B cell (primary cell): ENCODE data around the gene SLC30A1. TPM values are rescaled to one million over a fixed set of nuclear protein-coding genes. Genes with fewer than 3 reads are reported as not detected.

Source experiments
- ATAC-seq: fragments of 200-7000 bp; cut with Tn5 transposase; one replicate; pipeline ENCODE4 v1.10.0; 2021; ENCODE audit warnings: low read depth, mild to moderate bottlenecking, moderate number of reproducible peaks, moderate library complexity
- CTCF ChIA-PET: fragments of 350-600 bp; sonication (Branson Sonifier 250); formaldehyde crosslinking; loops from one replicate; lab custom pipeline; 2021; ENCODE audit warnings: antibody characterized with exemption, inconsistent platforms; lab: Charles Lee
- POLR2A ChIA-PET: fragments of 350-600 bp; sonication (Branson Sonifier 250); formaldehyde crosslinking; loops from one replicate; lab custom pipeline; 2021; ENCODE audit warnings: antibody characterized with exemption; lab: Charles Lee
- DNase-seq: peaks from one replicate; pipeline ENCODE4 v3.0.0; 2013
- H2AFZ ChIP-seq: 2 replicates; pipeline ENCODE4 v1.6.1; 2012; ENCODE audit warnings: mild to moderate bottlenecking, low read depth, low read length; ENCODE audit not compliant: insufficient read depth, poor library complexity, severe bottlenecking
- H3K27ac ChIP-seq, 2 donors: 1 replicate in 1 of 2; 2 replicates in 1 of 2; pipeline ENCODE4 v1.5.1; 2012 to 2013; ENCODE audit warnings: low read length in 2 of 2, mild to moderate bottlenecking in 2 of 2, moderate library complexity in 1 of 2
- H3K27me3 ChIP-seq, 4 experiments: fragments of 200-600 bp in 1 of 4; sonication (generic) in 1 of 4; replicated peaks in 1 of 4; 1 replicate in 2 of 4; 2 replicates in 2 of 4; pipeline versions ENCODE4 v1.6.1 to v1.7.0; 2013 to 2016; ENCODE audit warnings: low read length in 3 of 4, mild to moderate bottlenecking in 2 of 4, mixed read lengths in 1 of 4, moderate library complexity in 1 of 4; ENCODE audit not compliant: insufficient read depth in 4 of 4, control insufficient read depth in 3 of 4; ENCODE audit errors: control extremely low read depth in 1 of 4
- H3K36me3 ChIP-seq, 2 experiments: replicated peaks in 1 of 2; 1 replicate in 1 of 2; 2 replicates in 1 of 2; pipeline versions ENCODE4 v1.6.1 to v1.7.1; 2013; ENCODE audit warnings: low read length in 1 of 2; ENCODE audit not compliant: insufficient read depth in 2 of 2, control insufficient read depth in 1 of 2; ENCODE audit errors: control extremely low read depth in 1 of 2, extremely low read depth in 1 of 2
- H3K4me1 ChIP-seq, 2 donors: fragments of 200-600 bp in 1 of 2; sonication (generic) in 1 of 2; 1 replicate in 1 of 2; 2 replicates in 1 of 2; pipeline versions ENCODE4 v1.5.1 to v1.6.1; 2013 to 2017; ENCODE audit warnings: low read length in 2 of 2; ENCODE audit not compliant: control insufficient read depth in 2 of 2, insufficient read depth in 2 of 2
- H3K4me2 ChIP-seq: replicated peaks from 2 replicates; pipeline ENCODE3; 2012; ENCODE audit warnings: mild to moderate bottlenecking, low read depth, low read length; ENCODE audit not compliant: poor library complexity, severe bottlenecking
- H3K4me3 ChIP-seq, 5 experiments: fragments of 200-600 bp in 1 of 5; sonication (generic) in 1 of 5; 1 replicate in 3 of 5; 2 replicates in 2 of 5; pipeline versions ENCODE4 v1.5.1 to v1.7.0; 2011 to 2016; ENCODE audit warnings: low read length in 4 of 5, mild to moderate bottlenecking in 4 of 5, low read depth in 2 of 5, control low read depth in 1 of 5, moderate library complexity in 1 of 5; ENCODE audit not compliant: insufficient read depth in 1 of 5; ENCODE audit errors: control extremely low read depth in 1 of 5, extremely low read depth in 1 of 5
- H3K79me2 ChIP-seq: fragments of 200-600 bp; sonication (generic); one replicate; pipeline ENCODE4 v1.6.0; 2016; ENCODE audit warnings: low read length; ENCODE audit not compliant: control insufficient read depth, insufficient read depth
- H3K9ac ChIP-seq: fragments of 200-600 bp; sonication (generic); 2 replicates; pipeline ENCODE4 v1.6.1; 2017; ENCODE audit warnings: mild to moderate bottlenecking, low read length, moderate library complexity
- H3K9me3 ChIP-seq, 3 donors: one replicate each; pipeline versions ENCODE4 v1.6.1 to v1.7.1; 2013; ENCODE audit warnings: low read length in 2 of 3; ENCODE audit not compliant: control insufficient read depth in 2 of 3, insufficient read depth in 1 of 3; ENCODE audit errors: control extremely low read depth in 1 of 3
- H4K20me1 ChIP-seq: 2 replicates; pipeline ENCODE4 v1.6.0; 2012; ENCODE audit warnings: mild to moderate bottlenecking, low read length; ENCODE audit not compliant: insufficient read depth, control insufficient read depth, poor library complexity, severe bottlenecking
- H3K27ac Mint-ChIP-seq: one replicate; pipeline ENCODE4 v1.8.0; 2021; ENCODE audit warnings: mixed read lengths
- H3K27me3 Mint-ChIP-seq: one replicate; pipeline ENCODE4 v1.8.0; 2021; ENCODE audit warnings: mixed read lengths
- H3K4me1 Mint-ChIP-seq: one replicate; pipeline ENCODE4 v1.8.0; 2021; ENCODE audit warnings: mixed read lengths
- H3K4me3 Mint-ChIP-seq: one replicate; pipeline ENCODE4 v1.8.0; 2021; ENCODE audit warnings: mixed read lengths
- H3K9me3 Mint-ChIP-seq: one replicate; pipeline ENCODE4 v1.8.0; 2022; ENCODE audit warnings: mixed read lengths; ENCODE audit not compliant: insufficient read depth
- CTCF ChIP-seq: fragments of 200-600 bp; IDR thresholded peaks from one replicate; pipeline ENCODE4 v1.8.0; 2022; ENCODE audit warnings: antibody characterized with exemption, mild to moderate bottlenecking
- EZH2 ChIP-seq: IDR thresholded peaks from 2 replicates; pipeline ENCODE4 v1.6.1; 2012; ENCODE audit warnings: borderline replicate concordance, low read depth, mild to moderate bottlenecking, moderate library complexity, low read length; ENCODE audit not compliant: insufficient read depth, poor library complexity, severe bottlenecking
- WGBS: methylation state at CpG from one replicate; pipeline ENCODE4 v1.1.5; 2013; ENCODE audit warnings: missing lambda C conversion rate; ENCODE audit not compliant: insufficient coverage; 5-methylcytosine and 5-hydroxymethylcytosine counted together
- intact Hi-C: fragments of 100-400 bp; cut with micrococcal nuclease; formaldehyde crosslinking; loops from one replicate; pipeline ENCODE4 v1.10.0; 2022
- polyA plus RNA-seq: library from polyadenylated mRNA; depleted of rRNA; stranded (reverse); fragments of >200 nt; gene quantifications from 2 replicates; pipeline ENCODE4 v1.2.3, GENCODE V29; 2012
- total RNA-seq, 2 donors: library from RNA; stranded (reverse); fragments of 120-200 nt in 1 of 2; gene quantifications; 1 replicate in 1 of 2; 2 replicates in 1 of 2; pipeline versions ENCODE4 v1.2.3 to v1.2.4, GENCODE V29; 2013 to 2022

The SLC30A1 gene
- total and polyA plus RNA-seq, 2 donors (not counting 1 experiment from before 2014, with no cell fraction given), result 1.7 to 12.2 TPM

GRCh38 chr1:211606332-211606913, 27.5 kb upstream of the SLC30A1 start:
- ChIA-PET POLR2A (interaction anchor here (0.6 to 2.2 kb wide), 4 partner anchors 18 to 345 kb away, joined by 4 to 14 read pairs (median 5); partner anchors contain the start of gene SLC30A1), CTCF (interaction anchor here (0.9 to 2.9 kb wide), 8 partner anchors 10 to 283 kb away, joined by 3 to 12 read pairs (median 4); partner anchors contain the start of gene SLC30A1)
- ATAC-seq, result peak; percentile 82
- peaks cover 14% of the 10 kb centered on the region for H3K79me2 ChIP-seq
- 72% methylated on average over 5 of the region's 8 CpGs for WGBS
- peaks cover 18 to 23% of the 10 kb centered on the region in 2 donors for H3K4me1 ChIP-seq
- H3K4me2 ChIP-seq, result peak overlapping the region; percentile 67
- H3K4me1 Mint-ChIP-seq, result peaks cover 25% of the 10 kb centered on the region
- H3K4me3 Mint-ChIP-seq, result peak overlapping the region; percentile 90
- no peaks in the 10 kb centered on the region for H3K9me3 ChIP-seq
- no peaks in the 10 kb centered on the region for H3K27me3 Mint-ChIP-seq
- H3K36me3 ChIP-seq, result no peaks in the 10 kb centered on the region
- DNase-seq, result peak; percentile 54
- TF ChIP-seq EZH2 (no peak), CTCF (no peak)
- H3K9me3 Mint-ChIP-seq, result no peaks in the 10 kb centered on the region
- peak overlapping the region; percentile 37 to 83 (median 67) for H3K4me3 ChIP-seq
- H3K27ac ChIP-seq, result peak overlapping the region; percentile 36 to 79
- peak overlapping the region; percentile 90 for H2AFZ ChIP-seq
- H3K9ac ChIP-seq, result peak overlapping the region; percentile 74
- H4K20me1 ChIP-seq, result no peaks in the 10 kb centered on the region
- no peaks in the 10 kb centered on the region for H3K27me3 ChIP-seq
- intact Hi-C loops, result loop anchor here (1.0 kb wide), 1 partner anchor 27 kb away; the partner anchor contains the start of gene SLC30A1
- H3K27ac Mint-ChIP-seq, result peak overlapping the region; percentile 90
